Measurements from ENCODE around the gene PLCL1.

Gene PLCL1

DNA sequence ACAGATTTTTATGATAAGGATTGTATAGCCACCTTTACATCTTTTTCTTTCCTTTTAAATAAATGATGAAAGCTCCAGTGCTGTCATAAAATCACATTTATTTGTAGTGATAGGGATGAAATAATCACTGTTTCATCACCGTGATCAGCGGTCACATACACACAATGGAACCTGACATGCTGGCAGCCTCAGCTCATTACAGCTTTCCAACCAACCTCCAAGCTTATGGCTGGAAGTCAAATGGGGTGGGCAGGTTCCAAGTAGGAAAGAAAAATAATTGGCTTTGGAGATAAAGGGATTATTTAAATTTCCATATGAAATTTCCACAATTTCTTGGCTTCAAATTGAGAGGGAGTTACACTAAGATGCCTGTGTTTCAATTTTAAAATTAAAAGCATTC is 251.3 kb downstream of the PLCL1 start:
- no peak overlapping the region for H3K4me3 ChIP-seq (ENCODE audit: low read length)
- H2AFZ ChIP-seq (ENCODE audit: low read length): no peak overlapping the region
- TF ChIP-seq EZH2 (optimal IDR thresholded peaks at IDR 0.05; ENCODE audit: low read depth, low read length) (no peak), EZH2phosphoT487 (IDR thresholded peaks at IDR 0.05; ENCODE audit: low read length) (no peak)
- TF ChIP-seq, protein P1, sequence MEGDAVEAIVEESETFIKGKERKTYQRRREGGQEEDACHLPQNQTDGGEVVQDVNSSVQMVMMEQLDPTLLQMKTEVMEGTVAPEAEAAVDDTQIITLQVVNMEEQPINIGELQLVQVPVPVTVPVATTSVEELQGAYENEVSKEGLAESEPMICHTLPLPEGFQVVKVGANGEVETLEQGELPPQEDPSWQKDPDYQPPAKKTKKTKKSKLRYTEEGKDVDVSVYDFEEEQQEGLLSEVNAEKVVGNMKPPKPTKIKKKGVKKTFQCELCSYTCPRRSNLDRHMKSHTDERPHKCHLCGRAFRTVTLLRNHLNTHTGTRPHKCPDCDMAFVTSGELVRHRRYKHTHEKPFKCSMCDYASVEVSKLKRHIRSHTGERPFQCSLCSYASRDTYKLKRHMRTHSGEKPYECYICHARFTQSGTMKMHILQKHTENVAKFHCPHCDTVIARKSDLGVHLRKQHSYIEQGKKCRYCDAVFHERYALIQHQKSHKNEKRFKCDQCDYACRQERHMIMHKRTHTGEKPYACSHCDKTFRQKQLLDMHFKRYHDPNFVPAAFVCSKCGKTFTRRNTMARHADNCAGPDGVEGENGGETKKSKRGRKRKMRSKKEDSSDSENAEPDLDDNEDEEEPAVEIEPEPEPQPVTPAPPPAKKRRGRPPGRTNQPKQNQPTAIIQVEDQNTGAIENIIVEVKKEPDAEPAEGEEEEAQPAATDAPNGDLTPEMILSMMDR (IDR thresholded peaks at IDR 0.05; ENCODE audit: low read length): no peak
- H3K9me3 ChIP-seq (replicated peaks; ENCODE audit: insufficient read depth, low read length): no peaks in the 10 kb centered on the region
- H3K36me3 ChIP-seq (replicated peaks; ENCODE audit: insufficient read depth, low read length): no peaks in the 10 kb centered on the region
- no peaks in the 10 kb centered on the region for H3K4me1 ChIP-seq (ENCODE audit: low read length)
- DNase-seq: no peak
- no peaks in the 10 kb centered on the region for H4K20me1 ChIP-seq (ENCODE audit: insufficient read depth, low read length)
- no peaks in the 10 kb centered on the region for H3F3A ChIP-seq (ENCODE audit: insufficient read depth, low read length)
- H3K9ac ChIP-seq (ENCODE audit: low read length): no peak overlapping the region
- H3K4me2 ChIP-seq (ENCODE audit: low read depth, low read length): no peak overlapping the region
- no peak overlapping the region for H3K27ac ChIP-seq (ENCODE audit: low read length)
- H3K27me3 ChIP-seq (replicated peaks; ENCODE audit: insufficient read depth, low read length): no peaks in the 10 kb centered on the region
- H3K9me2 ChIP-seq (replicated peaks; ENCODE audit: insufficient read depth, low read length): no peaks in the 10 kb centered on the region
- no peaks in the 10 kb centered on the region for H3K79me2 ChIP-seq (ENCODE audit: low read length)

DNA sequence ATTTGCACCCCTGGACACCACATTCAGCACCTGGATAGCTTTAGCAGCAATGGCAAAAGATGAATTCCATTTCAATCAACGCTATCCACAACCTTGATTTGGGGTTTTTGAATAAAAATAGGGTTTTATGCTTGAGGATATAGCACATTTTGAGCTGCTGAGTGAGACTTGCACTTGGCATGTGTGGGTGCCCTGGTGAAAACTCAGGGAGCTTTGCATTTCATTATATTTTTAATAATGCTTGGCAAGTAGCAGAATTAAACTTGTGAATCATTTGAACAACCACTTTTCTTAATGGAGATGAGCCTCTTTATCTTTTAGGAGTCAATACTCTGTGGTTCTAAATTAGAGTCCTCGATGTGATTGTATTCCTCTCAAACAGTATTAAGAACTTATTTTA is 252.4 kb downstream of the PLCL1 start:
- H3K4me3 ChIP-seq (ENCODE audit: low read length): no peak overlapping the region

DNA sequence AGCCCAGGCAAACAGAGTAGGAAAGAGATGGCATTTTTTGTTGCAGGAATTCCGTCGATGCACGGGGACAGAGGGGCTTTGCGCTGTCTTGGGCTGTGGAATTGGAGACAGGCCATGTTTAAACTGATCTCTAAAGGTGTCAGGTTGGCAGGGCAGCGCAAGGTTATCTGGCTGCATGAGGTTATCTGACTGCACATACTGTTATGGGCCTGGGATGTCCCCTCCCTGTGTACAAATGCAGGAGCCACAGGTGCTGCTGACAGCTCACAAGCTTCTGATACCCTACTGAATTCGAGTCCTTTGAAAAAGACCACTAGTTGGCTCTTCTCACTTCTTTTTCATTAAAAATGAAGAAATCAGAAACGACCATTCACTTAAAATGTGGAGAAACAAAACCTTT is 255.4 kb downstream of the PLCL1 start:
- no peaks in the 10 kb centered on the region for H3K27me3 ChIP-seq (replicated peaks; ENCODE audit: insufficient read depth, low read length)
- TF ChIP-seq EZH2 (optimal IDR thresholded peaks at IDR 0.05; ENCODE audit: low read depth, low read length) (no peak), EZH2phosphoT487 (IDR thresholded peaks at IDR 0.05; ENCODE audit: low read length) (no peak)
- TF ChIP-seq, protein P1 (IDR thresholded peaks at IDR 0.05; ENCODE audit: low read length): no peak
- no peaks in the 10 kb centered on the region for H3K9me2 ChIP-seq (replicated peaks; ENCODE audit: insufficient read depth, low read length)
- DNase-seq: no peak
- H3K36me3 ChIP-seq (replicated peaks; ENCODE audit: insufficient read depth, low read length): no peaks in the 10 kb centered on the region
- no peaks in the 10 kb centered on the region for H3K9me3 ChIP-seq (replicated peaks; ENCODE audit: insufficient read depth, low read length)
- no peak overlapping the region for H3K27ac ChIP-seq (ENCODE audit: low read length)
- no peak overlapping the region for H3K4me2 ChIP-seq (ENCODE audit: low read depth, low read length)
- H3K4me1 ChIP-seq (ENCODE audit: low read length): no peaks in the 10 kb centered on the region
- H2AFZ ChIP-seq (ENCODE audit: low read length): no peak overlapping the region
- H3K79me2 ChIP-seq (ENCODE audit: low read length): no peaks in the 10 kb centered on the region
- no peak overlapping the region for H3K9ac ChIP-seq (ENCODE audit: low read length)
- H4K20me1 ChIP-seq (ENCODE audit: insufficient read depth, low read length): no peaks in the 10 kb centered on the region
- H3F3A ChIP-seq (ENCODE audit: insufficient read depth, low read length): no peaks in the 10 kb centered on the region
- H3K4me3 ChIP-seq (ENCODE audit: low read length): no peak overlapping the region

More for the DNA sequence above, 252.4 kb downstream of the PLCL1 start:
- H3K9ac ChIP-seq (ENCODE audit: low read length): no peak overlapping the region
- no peaks in the 10 kb centered on the region for H3F3A ChIP-seq (ENCODE audit: insufficient read depth, low read length)
- TF ChIP-seq, protein P1 (IDR thresholded peaks at IDR 0.05; ENCODE audit: low read length): no peak
- TF ChIP-seq EZH2 (optimal IDR thresholded peaks at IDR 0.05; ENCODE audit: low read depth, low read length) (no peak), EZH2phosphoT487 (IDR thresholded peaks at IDR 0.05; ENCODE audit: low read length) (no peak)
- H3K4me2 ChIP-seq (ENCODE audit: low read depth, low read length): no peak overlapping the region
- H3K4me1 ChIP-seq (ENCODE audit: low read length): no peaks in the 10 kb centered on the region
- no peaks in the 10 kb centered on the region for H3K27me3 ChIP-seq (replicated peaks; ENCODE audit: insufficient read depth, low read length)
- H3K27ac ChIP-seq (ENCODE audit: low read length): no peak overlapping the region
- no peaks in the 10 kb centered on the region for H3K36me3 ChIP-seq (replicated peaks; ENCODE audit: insufficient read depth, low read length)
- no peaks in the 10 kb centered on the region for H3K9me2 ChIP-seq (replicated peaks; ENCODE audit: insufficient read depth, low read length)
- no peak for DNase-seq
- H4K20me1 ChIP-seq (ENCODE audit: insufficient read depth, low read length): no peaks in the 10 kb centered on the region
- H2AFZ ChIP-seq (ENCODE audit: low read length): no peak overlapping the region
- H3K9me3 ChIP-seq (replicated peaks; ENCODE audit: insufficient read depth, low read length): no peaks in the 10 kb centered on the region
- H3K79me2 ChIP-seq (ENCODE audit: low read length): no peaks in the 10 kb centered on the region
